K562 (cell line): ENCODE results near the gene CD72. TPM values are rescaled to one million over a fixed set of nuclear protein-coding genes. Genes with fewer than 3 reads are reported as not detected.
A peak's percentile ranks its signal among the peaks of the same experiment; 100 is the strongest.

ENCODE experiments used
- E2F8 ChIP-seq: fragments of 450-650 bp; IDR thresholded peaks from 2 replicates; pipeline ENCODE4 v1.7.1; 2018; ENCODE audit warnings: mild to moderate bottlenecking, low read depth; ENCODE audit not compliant: partially characterized antibody
- MGA ChIP-seq: fragments of 450-650 bp; IDR thresholded peaks from 2 replicates; pipeline ENCODE4 v1.6.1; 2016; ENCODE audit warnings: mild to moderate bottlenecking, moderate library complexity
- NR2C2 ChIP-seq, 2 experiments: fragments of 200-800 bp in 1 of 2; sonication (Bioruptor generic) in 1 of 2; sonication (generic) in 1 of 2; formaldehyde crosslinking in 1 of 2; IDR thresholded peaks; 2 replicates each; pipeline versions ENCODE4 v1.6.1 to v1.8.0; 2016 to 2022; ENCODE audit warnings: mild to moderate bottlenecking in 1 of 2, missing compliant biosample characterization in 1 of 2, missing genetic modification characterization in 1 of 2, missing genetic modification reagents in 1 of 2
- RBM14 ChIP-seq: fragments of 200-400 bp; formaldehyde crosslinking; IDR thresholded peaks from 2 replicates; pipeline ENCODE4 v1.6.1; 2018; ENCODE audit warnings: low read depth, mild to moderate bottlenecking, low read length, moderate library complexity, borderline replicate concordance; ENCODE audit not compliant: insufficient read depth
- RFX1 ChIP-seq: fragments of 450-650 bp; IDR thresholded peaks from 2 replicates; pipeline ENCODE4 v1.6.1; 2016; ENCODE audit warnings: mild to moderate bottlenecking, moderate library complexity
- YY1 ChIP-seq, 3 experiments: IDR thresholded peaks; 2 replicates each; pipeline ENCODE4 v1.6.1; 2011; ENCODE audit warnings: low read length in 2 of 3, mild to moderate bottlenecking in 2 of 3, moderate library complexity in 2 of 3, borderline replicate concordance in 1 of 3, control low read depth in 1 of 3, low read depth in 1 of 3; ENCODE audit not compliant: insufficient read depth in 3 of 3, insufficient replicate concordance in 2 of 3, control insufficient read depth in 1 of 3, insufficient read length in 1 of 3; ENCODE audit errors: extremely low read depth in 1 of 3
- polyA plus RNA-seq, 8 experiments: library from polyadenylated mRNA; depleted of rRNA in 4 of 8; stranded (reverse) in 5 of 8; unstranded in 3 of 8; fragments of >200 nt; fragmentation: Nextera tagmentation in 2 of 8; fragmentation: Illumina TruSeq in 1 of 8; extraction: Ambion mirVana in 2 of 8; extraction: Trizol in 1 of 8; gene quantifications; 2 replicates each; pipeline versions ENCODE4 v1.2.1 to v1.2.3, GENCODE V29; 2011 to 2014; ENCODE audit warnings: inconsistent platforms in 1 of 8, missing spikeins in 1 of 8
- total RNA-seq, 7 experiments: library from RNA; depleted of rRNA in 6 of 7; stranded (reverse); fragments of >200 nt in 6 of 7; fragmentation: Illumina TruSeq in 2 of 7; extraction: Trizol in 2 of 7; gene quantifications; 2 replicates each; pipeline versions ENCODE4 v1.2.1 to v1.2.3, GENCODE V29; 2011 to 2021; ENCODE audit warnings: low replicate concordance in 1 of 7
- TF ChIP-seq, protein P1 (sequence below): fragments of 250-450 bp; sonication (Bioruptor Pico); IDR thresholded peaks from 2 replicates; pipeline ENCODE4 v1.8.0; 2022; ENCODE audit warnings: inconsistent platforms

Gene CD72
- total and polyA plus RNA-seq, 9 of the 15 experiments (the other 6 are each of a cell fraction or from before 2014, with no cell fraction given) = 0.11 to 0.78 (median 0.27) TPM; not detected in 1

GRCh38 chr9:35664531-35665470 lies 46.6 kb upstream of the CD72 start, which contains the start of gene ARHGEF39 (continued):
- TF ChIP-seq, protein P1, sequence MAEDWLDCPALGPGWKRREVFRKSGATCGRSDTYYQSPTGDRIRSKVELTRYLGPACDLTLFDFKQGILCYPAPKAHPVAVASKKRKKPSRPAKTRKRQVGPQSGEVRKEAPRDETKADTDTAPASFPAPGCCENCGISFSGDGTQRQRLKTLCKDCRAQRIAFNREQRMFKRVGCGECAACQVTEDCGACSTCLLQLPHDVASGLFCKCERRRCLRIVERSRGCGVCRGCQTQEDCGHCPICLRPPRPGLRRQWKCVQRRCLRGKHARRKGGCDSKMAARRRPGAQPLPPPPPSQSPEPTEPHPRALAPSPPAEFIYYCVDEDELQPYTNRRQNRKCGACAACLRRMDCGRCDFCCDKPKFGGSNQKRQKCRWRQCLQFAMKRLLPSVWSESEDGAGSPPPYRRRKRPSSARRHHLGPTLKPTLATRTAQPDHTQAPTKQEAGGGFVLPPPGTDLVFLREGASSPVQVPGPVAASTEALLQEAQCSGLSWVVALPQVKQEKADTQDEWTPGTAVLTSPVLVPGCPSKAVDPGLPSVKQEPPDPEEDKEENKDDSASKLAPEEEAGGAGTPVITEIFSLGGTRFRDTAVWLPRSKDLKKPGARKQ (CRISPR knock-in tag) = no peak
- TF ChIP-seq RBM14 (no peak), NR2C2 (CRISPR knock-in tag; IDR thresholded peaks at IDR 0.05) (no peak), NR2C2 (tag; IDR thresholded peaks at IDR 0.05) (no peak), RFX1 (no peak), MGA (no peak), YY1 (IDR thresholded peaks at IDR 0.05; ENCODE audit: borderline replicate concordance in 1 of 3, control insufficient read depth in 1 of 3, extremely low read depth in 1 of 3, insufficient read depth in 3 of 3, insufficient read length in 1 of 3, insufficient replicate concordance in 2 of 3, low read depth in 1 of 3, low read length in 2 of 3) (peak in 2 of 3 experiments; percentile 25 to 48), E2F8 (peak; percentile 74)
